HCT116 (cell line): ENCODE data around the gene SCN3A. TPM values are rescaled to one million over a fixed set of nuclear protein-coding genes. Genes with fewer than 3 reads are reported as not detected.

Experiments
- ATAC-seq: fragments of 200-7000 bp; cut with Tn5 transposase; 2 replicates; pipeline ENCODE4 v1.9.1; 2020; ENCODE audit warnings: mild to moderate bottlenecking, moderate library complexity
- BruUV-seq: library from RNA; stranded (reverse); fragments of 400-500 nt; replicated peaks from 2 replicates; lab custom pipeline; 2021; lab: Mats Ljungman, UMichigan
- CTCF ChIA-PET: fragments of 300-600 bp; sonication (Branson Sonifier 250); formaldehyde crosslinking; loops from one replicate; lab custom pipeline; 2021; ENCODE audit warnings: antibody characterized with exemption; lab: Charles Lee
- POLR2A ChIA-PET: fragments of 300-600, 350-600 bp; sonication (Branson Sonifier 250); formaldehyde crosslinking; loops from one replicate; lab custom pipeline; 2021; ENCODE audit warnings: antibody characterized with exemption; lab: Charles Lee
- RAD21 ChIA-PET, 2 experiments: fragments of 300-600 bp; sonication (Branson Sonifier 250); formaldehyde crosslinking; loops; one replicate each; lab custom pipeline; 2023; ENCODE audit warnings: low total read pairs in 2 of 2; ENCODE audit not compliant: uncharacterized antibody in 2 of 2, unreplicated experiment in 2 of 2, low non-redundant PET in 1 of 2; lab: Charles Lee
- DNase-seq: peaks from one replicate; pipeline ENCODE4 v3.0.0-alpha.2; 2010; ENCODE audit warnings: low read depth, low spot score
- H2AFZ ChIP-seq: fragments of 200-600 bp; shearing (Covaris generic), sonication (generic); 2 replicates; pipeline ENCODE4 v1.6.1; 2017; ENCODE audit warnings: low read depth, mixed run types, mixed read lengths, antibody characterized with exemption, low read length; ENCODE audit not compliant: poor library complexity, severe bottlenecking
- H3K27ac ChIP-seq: 2 replicates; pipeline ENCODE4 v1.5.1; 2012; ENCODE audit warnings: low read depth, low read length
- H3K27me3 ChIP-seq: fragments of 200-600 bp; sonication (generic); 2 replicates; pipeline ENCODE4 v1.6.1; 2016; ENCODE audit warnings: mixed run types, low read length, mixed read lengths; ENCODE audit not compliant: insufficient read depth
- H3K36me3 ChIP-seq, 2 experiments: fragments of 200-500 bp in 1 of 2; fragments of 200-600 bp in 1 of 2; sonication (Bioruptor generic) in 1 of 2; sonication (generic) in 1 of 2; 2 replicates each; pipeline versions ENCODE4 v1.5.1 to v1.6.1; 2014 to 2016; ENCODE audit warnings: low read length in 2 of 2, inconsistent platforms in 1 of 2, mixed read lengths in 1 of 2, mixed run types in 1 of 2; ENCODE audit not compliant: insufficient read depth in 2 of 2, control insufficient read depth in 1 of 2
- H3K4me1 ChIP-seq, 2 experiments: fragments of 200-600 bp in 1 of 2; sonication (generic) in 1 of 2; 2 replicates each; pipeline versions ENCODE4 v1.5.1 to v1.6.1; 2012 to 2017; ENCODE audit warnings: low read length in 2 of 2, inconsistent platforms in 1 of 2, mild to moderate bottlenecking in 1 of 2, mixed read lengths in 1 of 2, mixed run types in 1 of 2, moderate library complexity in 1 of 2; ENCODE audit not compliant: insufficient read depth in 2 of 2, control insufficient read depth in 1 of 2
- H3K4me2 ChIP-seq: fragments of 200-600 bp; sonication (generic); 2 replicates; pipeline ENCODE4 v1.6.1; 2017; ENCODE audit warnings: mixed run types, low read length, mixed read lengths
- H3K4me3 ChIP-seq, 2 experiments: fragments of 200-600 bp in 1 of 2; sonication (generic) in 1 of 2; replicated peaks in 1 of 2; 2 replicates each; pipeline ENCODE4 v1.5.1; 2011 to 2016; ENCODE audit warnings: low read length in 2 of 2, control low read depth in 1 of 2, low read depth in 1 of 2, mild to moderate bottlenecking in 1 of 2, mixed read lengths in 1 of 2, mixed run types in 1 of 2
- H3K79me2 ChIP-seq: fragments of 200-600 bp; sonication (generic); 2 replicates; pipeline ENCODE4 v1.6.1; 2017; ENCODE audit warnings: mild to moderate bottlenecking, mixed run types, low read length, moderate library complexity, mixed read lengths; ENCODE audit not compliant: insufficient read depth
- H3K9ac ChIP-seq: fragments of 200-600 bp; sonication (generic); 2 replicates; pipeline ENCODE4 v1.6.1; 2016; ENCODE audit warnings: low read length, mixed read lengths
- H3K9me2 ChIP-seq: fragments of 200-600 bp; sonication (generic), shearing (Covaris generic); 2 replicates; pipeline ENCODE4 v1.6.1; 2017; ENCODE audit warnings: mixed run types, mild to moderate bottlenecking, moderate library complexity; ENCODE audit not compliant: insufficient read depth
- H3K9me3 ChIP-seq, 2 experiments: fragments of 200-500 bp in 1 of 2; fragments of 200-600 bp in 1 of 2; sonication (Bioruptor generic) in 1 of 2; sonication (generic) in 1 of 2; 2 replicates each; pipeline ENCODE4 v1.6.1; 2014 to 2017; ENCODE audit warnings: low read length in 2 of 2, mixed read lengths in 2 of 2, inconsistent platforms in 1 of 2, low read depth in 1 of 2, mild to moderate bottlenecking in 1 of 2, mixed run types in 1 of 2, moderate library complexity in 1 of 2; ENCODE audit not compliant: control insufficient read depth in 1 of 2, insufficient read depth in 1 of 2
- H4K20me1 ChIP-seq: fragments of 200-600 bp; sonication (generic), shearing (Covaris generic); 2 replicates; pipeline ENCODE4 v1.6.1; 2017; ENCODE audit warnings: mixed run types, mild to moderate bottlenecking, moderate library complexity; ENCODE audit not compliant: insufficient read depth
- CBX3 ChIP-seq: IDR thresholded peaks from 2 replicates; pipeline ENCODE4 v1.6.1; 2012; ENCODE audit warnings: low read depth
- EGR1 ChIP-seq: IDR thresholded peaks from 2 replicates; pipeline ENCODE4 v1.6.1; 2012; ENCODE audit warnings: low read depth
- FOSL1 ChIP-seq: IDR thresholded peaks from 2 replicates; pipeline ENCODE4 v1.6.1; 2012; ENCODE audit warnings: low read depth
- POLR2AphosphoS5 ChIP-seq: IDR thresholded peaks from 2 replicates; pipeline ENCODE4 v1.6.1; 2011; ENCODE audit warnings: mild to moderate bottlenecking, low read depth, low read length, moderate library complexity
- RAD21 ChIP-seq: IDR thresholded peaks from 2 replicates; pipeline ENCODE4 v1.6.1; 2012; ENCODE audit warnings: low read depth, mild to moderate bottlenecking
- SIN3A ChIP-seq: IDR thresholded peaks from 2 replicates; pipeline ENCODE4 v1.6.1; 2012; ENCODE audit warnings: low read depth
- SP1 ChIP-seq: IDR thresholded peaks from 2 replicates; pipeline ENCODE4 v1.6.1; 2012; ENCODE audit warnings: low read depth
- TCF7L2 ChIP-seq: IDR thresholded peaks from 2 replicates; pipeline ENCODE4 v1.7.0; 2011; ENCODE audit warnings: borderline replicate concordance, inconsistent platforms; ENCODE audit not compliant: insufficient read depth, insufficient read length; ENCODE audit errors: extremely low read depth
- YY1 ChIP-seq: IDR thresholded peaks from 2 replicates; pipeline ENCODE4 v1.6.1; 2011; ENCODE audit warnings: low read length, low read depth, moderate library complexity, mild to moderate bottlenecking; ENCODE audit not compliant: insufficient replicate concordance; ENCODE audit errors: extremely low read depth
- intact Hi-C: fragments of 100-400 bp; cut with micrococcal nuclease; formaldehyde crosslinking; loops from 2 replicates; pipeline ENCODE4 v1.10.0; 2022
- total RNA-seq: library from RNA; stranded (reverse); gene quantifications from one replicate; pipeline ENCODE4 v1.2.1, GENCODE V29; 2021; ENCODE audit not compliant: unreplicated experiment

SCN3A gene
- total RNA-seq, 1 experiment from 2014 or later, result not detected

- H3K4me2 ChIP-seq, result no peak overlapping the region
- POLR2A ChIA-PET, result no interaction called here
- TF ChIP-seq CBX3 (no peak), TCF7L2 (no peak), SIN3A (no peak), POLR2AphosphoS5 (no peak), FOSL1 (no peak)
- TF ChIP-seq, all 23 proteins: peak for 0
- H3K9ac ChIP-seq, result no peak overlapping the region
- peaks cover 5% of the 10 kb centered on the region; the same call in 1 of the 2 replicates for H3K27me3 ChIP-seq
- no peaks in the 10 kb centered on the region for H3K4me1 ChIP-seq
- no peaks in the 10 kb centered on the region for H3K36me3 ChIP-seq
- no peak overlapping the region for H3K27ac ChIP-seq
- no peak for DNase-seq
- intact Hi-C loops, result no loop called here
- no TSS peak for BruUV-seq
- no peak for ATAC-seq
- ChIA-PET CTCF (no interaction called here), RAD21 (no interaction called here)
- no peaks in the 10 kb centered on the region for H3K9me2 ChIP-seq
- no peaks in the 10 kb centered on the region for H3K79me2 ChIP-seq
- no peak overlapping the region for H2AFZ ChIP-seq
- H3K9me3 ChIP-seq, result no peaks in the 10 kb centered on the region
- H3K4me3 ChIP-seq, result no peak overlapping the region
- no peaks in the 10 kb centered on the region for H4K20me1 ChIP-seq
Measured at GRCh38 chr2:165081276-165081675, 122.6 kb downstream of the SCN3A start.

GRCh38 chr2:165079432-165079831 is 124.4 kb downstream of the SCN3A start:
- DNase-seq (no peak), ATAC-seq (no peak)
- Histone ChIP-seq H3K9ac (no peak overlapping the region), H2AFZ (no peak overlapping the region), H3K4me1 (no peaks in the 10 kb centered on the region), H3K27me3 (peaks cover 5% of the 10 kb centered on the region; the same call in 1 of the 2 replicates), H4K20me1 (no peaks in the 10 kb centered on the region), H3K36me3 (no peaks in the 10 kb centered on the region), H3K9me3 (no peaks in the 10 kb centered on the region; a peak in 1 of 4 replicates), H3K27ac (no peak overlapping the region), H3K4me3 (no peak overlapping the region), H3K4me2 (no peak overlapping the region), H3K79me2 (no peaks in the 10 kb centered on the region), H3K9me2 (no peaks in the 10 kb centered on the region)
- intact Hi-C loops, result no loop called here
- RAD21 ChIA-PET, result no interaction called here
- TF ChIP-seq EGR1 (no peak), YY1 (no peak), RAD21 (no peak), SP1 (no peak)
- BruUV-seq, result no TSS peak
- POLR2A ChIA-PET, result no interaction called here
- CTCF ChIA-PET, result no interaction called here
